Tibial artery (tissue), 4 donors: ENCODE results near the gene KIAA0930.

Experiments used
- DNase-seq, 2 donors: peaks; one replicate each; pipeline ENCODE4 v3.0.0-alpha.2; 2019
- H3K27ac ChIP-seq, 2 donors: fragments of 200-600 bp; sonication (generic) in 1 of 2; 1 replicate in 1 of 2; 2 replicates in 1 of 2; pipeline ENCODE4 v1.5.1; 2018 to 2019; ENCODE audit warnings: mild to moderate bottlenecking in 1 of 2
- H3K27me3 ChIP-seq, 2 donors: fragments of 200-600 bp; sonication (generic) in 1 of 2; one replicate each; pipeline versions ENCODE4 v1.5.1 to v1.6.0; 2016 to 2019
- H3K36me3 ChIP-seq, 3 donors: fragments of 200-600 bp; sonication (generic) in 2 of 3; one replicate each; pipeline ENCODE4 v1.5.1; 2016 to 2019; ENCODE audit warnings: mild to moderate bottlenecking in 2 of 3
- H3K4me1 ChIP-seq, 4 donors: fragments of 200-600 bp; sonication (generic) in 2 of 4; 1 replicate in 3 of 4; 2 replicates in 1 of 4; pipeline ENCODE4 v1.5.1; 2016 to 2019
- H3K4me3 ChIP-seq, 2 donors: fragments of 200-600 bp; sonication (generic) in 1 of 2; 1 replicate in 1 of 2; 2 replicates in 1 of 2; pipeline ENCODE4 v1.5.1; 2018 to 2019; ENCODE audit warnings: mild to moderate bottlenecking in 2 of 2
- H3K9me3 ChIP-seq, 3 donors: fragments of 200-600 bp; sonication (generic) in 1 of 3; one replicate each; pipeline ENCODE4 v1.5.1; 2016 to 2019
- CTCF ChIP-seq, 2 experiments: fragments of 200-600 bp in 1 of 2; fragments of 450-650 bp in 1 of 2; IDR thresholded peaks; one replicate each; pipeline ENCODE4 v1.5.1; 2017 to 2019; ENCODE audit warnings: antibody characterized with exemption in 2 of 2, mild to moderate bottlenecking in 1 of 2, moderate library complexity in 1 of 2
- intact Hi-C: fragments of 100-400 bp; cut with DNase I; formaldehyde crosslinking; loops from one replicate; pipeline ENCODE4 v1.15.0; 2023; ENCODE audit warnings: low total_unique reads

KIAA0930 gene

GRCh38 chr22:45235101-45235777 lies 5.5 kb downstream of the KIAA0930 start:
- Histone ChIP-seq H3K27me3 (no peaks in the 10 kb centered on the region), H3K4me1 (peaks cover 0 to 15% (median 12%) of the 10 kb centered on the region in 4 donors), H3K4me3 (no peak overlapping the region), H3K9me3 (no peaks in the 10 kb centered on the region), H3K27ac (no peak overlapping the region), H3K36me3 (peaks cover 0 to 9% (median 0%) of the 10 kb centered on the region in 3 donors)
- TF ChIP-seq CTCF (IDR thresholded peaks at IDR 0.05), result no peak
- intact Hi-C loops, result no loop called here
- no peak for DNase-seq

DNA sequence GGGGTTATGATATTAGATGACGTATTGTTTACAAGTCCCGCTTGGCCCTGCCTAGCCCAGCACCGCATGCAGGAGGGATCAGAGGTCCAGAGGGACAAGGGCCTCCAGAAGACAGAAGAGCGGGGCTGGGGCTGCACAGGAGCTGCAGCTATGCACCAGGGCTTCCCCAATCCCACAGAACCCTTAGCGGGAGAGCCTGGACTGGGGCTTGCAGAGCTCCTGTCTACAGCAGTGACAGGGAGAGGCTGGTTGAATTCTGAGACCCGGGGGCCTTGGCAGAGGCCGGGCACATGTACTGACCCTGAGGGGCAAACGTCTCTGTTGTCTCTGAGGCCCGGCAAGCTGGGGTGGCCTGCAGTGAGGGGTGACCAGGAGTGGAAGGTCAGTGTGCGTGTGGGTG lies 6.9 kb downstream of the KIAA0930 start:
- TF ChIP-seq CTCF (IDR thresholded peaks at IDR 0.05), result no peak
- DNase-seq, result no peak
- Histone ChIP-seq H3K27ac (no peak overlapping the region), H3K4me1 (peaks cover 0 to under 1% (median under 1%) of the 10 kb centered on the region in 4 donors), H3K4me3 (no peak overlapping the region), H3K9me3 (no peaks in the 10 kb centered on the region), H3K36me3 (peaks cover 0 to 9% (median 0%) of the 10 kb centered on the region in 3 donors), H3K27me3 (no peaks in the 10 kb centered on the region)
- intact Hi-C loops, result no loop called here

GRCh38 chr22:45233386-45233785 lies 7.3 kb downstream of the KIAA0930 start:
- Histone ChIP-seq H3K27ac (no peak overlapping the region), H3K4me1 (no peaks in the 10 kb centered on the region), H3K9me3 (no peaks in the 10 kb centered on the region), H3K27me3 (no peaks in the 10 kb centered on the region), H3K36me3 (peaks cover 0 to 9% (median 0%) of the 10 kb centered on the region in 3 donors), H3K4me3 (no peak overlapping the region)
- TF ChIP-seq CTCF (IDR thresholded peaks at IDR 0.05), result no peak
- DNase-seq, result no peak
- intact Hi-C loops, result no loop called here

DNA sequence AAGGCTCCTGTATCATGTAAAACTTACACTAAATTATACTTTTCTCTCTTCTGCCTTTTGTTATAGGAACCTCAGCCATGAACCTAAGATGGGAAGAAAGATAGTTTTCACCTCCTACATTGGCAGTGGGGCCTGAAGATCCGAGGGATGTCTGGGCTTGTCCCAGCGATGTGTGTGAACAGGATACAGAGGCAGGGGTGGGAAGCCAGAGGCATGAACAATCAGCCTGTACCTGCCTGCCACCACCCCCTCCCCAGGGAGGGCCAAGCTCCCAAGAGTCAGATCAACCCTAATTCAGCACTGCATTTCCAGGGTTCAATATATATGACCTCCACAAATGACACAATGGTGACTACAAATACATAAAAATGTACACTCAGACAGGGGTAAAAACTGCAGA lies 9.4 kb downstream of the KIAA0930 start:
- H3K9me3 ChIP-seq, result no peaks in the 10 kb centered on the region
- no peak for DNase-seq
- no peak overlapping the region for H3K4me3 ChIP-seq
- intact Hi-C loops, result no loop called here
- no peaks in the 10 kb centered on the region for H3K36me3 ChIP-seq
- H3K27ac ChIP-seq, result no peak overlapping the region
- H3K27me3 ChIP-seq, result no peaks in the 10 kb centered on the region
- TF ChIP-seq CTCF (IDR thresholded peaks at IDR 0.05), result no peak
- H3K4me1 ChIP-seq, result peaks cover 0 to 16% (median 2%) of the 10 kb centered on the region in 4 donors

DNA sequence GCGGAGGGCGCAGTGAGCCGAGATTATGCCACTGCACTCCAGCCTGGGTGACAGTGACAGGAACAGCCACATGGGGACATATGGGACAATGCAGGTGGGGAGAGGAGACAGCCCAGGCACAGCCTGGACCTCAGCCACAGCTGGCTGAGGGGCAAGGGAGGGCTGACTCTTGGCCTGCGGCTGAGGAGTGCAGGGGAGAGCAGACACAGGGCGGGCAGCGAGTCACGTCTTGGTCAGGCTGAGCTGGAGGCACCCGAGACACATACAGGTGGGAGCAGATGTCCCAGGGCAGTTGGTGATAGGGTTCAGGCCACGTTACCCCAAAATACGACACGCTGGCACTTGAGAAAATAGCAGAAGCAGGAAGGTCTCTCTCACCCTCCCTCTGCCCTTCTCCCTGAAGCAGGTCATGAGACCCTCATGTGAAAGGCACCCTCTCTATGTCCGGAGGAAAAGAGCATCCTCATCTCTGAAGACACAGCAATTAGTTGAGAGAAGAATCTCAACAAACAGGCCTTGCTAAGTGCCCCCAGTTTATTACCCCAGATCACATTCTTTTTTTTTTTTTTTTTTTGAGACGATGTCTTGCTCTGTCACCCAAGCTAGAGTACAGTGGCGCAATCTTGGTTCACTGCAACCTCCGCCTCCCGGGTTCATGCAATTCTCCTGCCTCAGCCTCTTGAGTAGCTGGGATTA lies 10.5 kb downstream of the KIAA0930 start:
- TF ChIP-seq CTCF (IDR thresholded peaks at IDR 0.05), result no peak
- DNase-seq, result no peak
- no peaks in the 10 kb centered on the region for H3K36me3 ChIP-seq
- intact Hi-C loops, result no loop called here
- no peaks in the 10 kb centered on the region for H3K27me3 ChIP-seq
- H3K27ac ChIP-seq, result no peak overlapping the region
- no peak overlapping the region for H3K4me3 ChIP-seq
- peaks cover 0 to 28% (median 3%) of the 10 kb centered on the region in 4 donors for H3K4me1 ChIP-seq
- H3K9me3 ChIP-seq, result no peaks in the 10 kb centered on the region
